ENCODE data around the gene FFAR1.

GRCh38 chr19:35389192-35389861, 41.6 kb downstream of the FFAR1 start:
- no peak for TF ChIP-seq CTCF (IDR thresholded peaks at IDR 0.05)
- TF ChIP-seq POLR2A (IDR thresholded peaks at IDR 0.05) = no peak

Data from body of pancreas (tissue), 4 donors.